Upper lobe of left lung (tissue), 4 donors: ENCODE data around the gene ATF3.

Experiments used
- CTCF ChIP-seq, 6 experiments: fragments of 450-650 bp in 4 of 6; fragments of 200-600 bp in 2 of 6; sonication (generic) in 2 of 6; IDR thresholded peaks; one replicate each; pipeline ENCODE4 v1.5.1; 2016 to 2019; ENCODE audit warnings: antibody characterized with exemption in 6 of 6
- EP300 ChIP-seq, 4 donors: sonication (generic); formaldehyde crosslinking; IDR thresholded peaks; one replicate each; pipeline ENCODE4 v1.5.1; 2017; ENCODE audit warnings: antibody characterized with exemption in 4 of 4, control low read depth in 2 of 4
- POLR2A ChIP-seq, 4 donors: fragments of 450-650 bp; IDR thresholded peaks; one replicate each; pipeline ENCODE4 v1.5.1; 2016 to 2017; ENCODE audit warnings: antibody characterized with exemption in 4 of 4, mild to moderate bottlenecking in 2 of 4
- POLR2AphosphoS5 ChIP-seq, 2 donors: sonication (generic); formaldehyde crosslinking; IDR thresholded peaks; one replicate each; pipeline ENCODE4 v1.5.1; 2017; ENCODE audit warnings: antibody characterized with exemption in 2 of 2

- TF ChIP-seq CTCF (IDR thresholded peaks at IDR 0.05), result peak; percentile 84 to 95 (median 88)
- TF ChIP-seq POLR2AphosphoS5 (IDR thresholded peaks at IDR 0.05), result no peak
- no peak for TF ChIP-seq POLR2A (IDR thresholded peaks at IDR 0.05)
- no peak for TF ChIP-seq EP300 (IDR thresholded peaks at IDR 0.05)
These were observed 21.8 kb downstream of the ATF3 start for GRCh38 chr1:212630158-212630900.
